Cardiac muscle cell (in vitro differentiated cells and primary cell): Measurements from ENCODE around the gene VANGL1. TPM values are rescaled to one million over a fixed set of nuclear protein-coding genes. Genes with fewer than 3 reads are reported as not detected.

Experiments used
- DNase-seq, 2 donors: peaks; one replicate each; pipeline versions ENCODE4 v3.0.0 to v3.0.0-alpha.2; 2010 to 2017; ENCODE audit warnings: low read depth in 1 of 2, low spot score in 1 of 2
- H3K27ac ChIP-seq: fragments of 200-600 bp; sonication (generic); 2 replicates; pipeline ENCODE4 v1.5.1; 2016
- H3K27me3 ChIP-seq: fragments of 200-600 bp; sonication (generic); 2 replicates; pipeline ENCODE4 v1.6.0; 2016; ENCODE audit warnings: control low read depth
- H3K36me3 ChIP-seq: fragments of 200-600 bp; sonication (generic); 2 replicates; pipeline ENCODE4 v1.5.1; 2016; ENCODE audit warnings: control low read depth
- H3K4me1 ChIP-seq: fragments of 200-600 bp; sonication (generic); 2 replicates; pipeline ENCODE4 v1.8.1; 2017; ENCODE audit warnings: low read depth, mild to moderate bottlenecking, mixed run types
- H3K4me3 ChIP-seq: fragments of 200-600 bp; sonication (generic); 2 replicates; pipeline ENCODE4 v1.5.1; 2016; ENCODE audit warnings: mild to moderate bottlenecking
- H3K9me3 ChIP-seq: fragments of 200-600 bp; sonication (generic); 2 replicates; pipeline ENCODE4 v1.5.1; 2017; ENCODE audit warnings: low read depth, mild to moderate bottlenecking, control low read depth
- polyA plus RNA-seq: library from polyadenylated mRNA; unstranded; fragments of >200 nt; fragmentation: Nextera tagmentation; extraction: Ambion mirVana; gene quantifications from 2 replicates; pipeline ENCODE4 v1.2.1, GENCODE V29; 2016
- total RNA-seq: library from RNA; depleted of rRNA; stranded (reverse); fragments of >200 nt; gene quantifications from 2 replicates; pipeline ENCODE4 v1.2.3, GENCODE V29; 2016
- TF ChIP-seq, protein P1 (sequence below): IDR thresholded peaks from 2 replicates; pipeline ENCODE4 v1.5.1; 2012; ENCODE audit warnings: low read depth, mild to moderate bottlenecking, low read length

VANGL1 gene
- total and polyA plus RNA-seq, 2 experiments from 2014 or later = 10.5 to 10.9 TPM

DNA sequence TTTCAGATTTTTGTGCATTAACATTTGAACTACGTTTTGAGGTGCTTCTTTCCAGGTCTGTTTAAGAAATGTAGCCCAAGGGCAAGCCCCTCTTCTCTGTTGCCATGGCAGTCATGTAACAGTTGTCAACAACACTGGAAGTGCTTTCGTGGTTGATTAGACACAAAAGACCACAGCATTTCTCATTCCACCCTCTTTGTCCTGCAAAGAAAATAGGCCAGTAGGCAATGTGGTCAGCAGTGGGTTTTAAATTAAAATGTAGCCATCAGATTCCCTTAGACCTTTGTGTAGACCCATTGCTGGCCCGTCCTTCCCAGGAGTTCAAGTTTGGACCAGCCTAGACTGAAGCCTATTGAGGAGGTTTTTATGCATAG is 35.4 kb downstream of the VANGL1 start:
- Histone ChIP-seq H3K36me3 (no peaks in the 10 kb centered on the region), H3K4me3 (no peak overlapping the region), H3K9me3 (no peaks in the 10 kb centered on the region), H3K4me1 (peaks cover 18% of the 10 kb centered on the region), H3K27ac (no peak overlapping the region), H3K27me3 (no peaks in the 10 kb centered on the region)
- DNase-seq = peak; percentile 22 to 30
- TF ChIP-seq, protein P1, sequence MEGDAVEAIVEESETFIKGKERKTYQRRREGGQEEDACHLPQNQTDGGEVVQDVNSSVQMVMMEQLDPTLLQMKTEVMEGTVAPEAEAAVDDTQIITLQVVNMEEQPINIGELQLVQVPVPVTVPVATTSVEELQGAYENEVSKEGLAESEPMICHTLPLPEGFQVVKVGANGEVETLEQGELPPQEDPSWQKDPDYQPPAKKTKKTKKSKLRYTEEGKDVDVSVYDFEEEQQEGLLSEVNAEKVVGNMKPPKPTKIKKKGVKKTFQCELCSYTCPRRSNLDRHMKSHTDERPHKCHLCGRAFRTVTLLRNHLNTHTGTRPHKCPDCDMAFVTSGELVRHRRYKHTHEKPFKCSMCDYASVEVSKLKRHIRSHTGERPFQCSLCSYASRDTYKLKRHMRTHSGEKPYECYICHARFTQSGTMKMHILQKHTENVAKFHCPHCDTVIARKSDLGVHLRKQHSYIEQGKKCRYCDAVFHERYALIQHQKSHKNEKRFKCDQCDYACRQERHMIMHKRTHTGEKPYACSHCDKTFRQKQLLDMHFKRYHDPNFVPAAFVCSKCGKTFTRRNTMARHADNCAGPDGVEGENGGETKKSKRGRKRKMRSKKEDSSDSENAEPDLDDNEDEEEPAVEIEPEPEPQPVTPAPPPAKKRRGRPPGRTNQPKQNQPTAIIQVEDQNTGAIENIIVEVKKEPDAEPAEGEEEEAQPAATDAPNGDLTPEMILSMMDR = no peak

DNA sequence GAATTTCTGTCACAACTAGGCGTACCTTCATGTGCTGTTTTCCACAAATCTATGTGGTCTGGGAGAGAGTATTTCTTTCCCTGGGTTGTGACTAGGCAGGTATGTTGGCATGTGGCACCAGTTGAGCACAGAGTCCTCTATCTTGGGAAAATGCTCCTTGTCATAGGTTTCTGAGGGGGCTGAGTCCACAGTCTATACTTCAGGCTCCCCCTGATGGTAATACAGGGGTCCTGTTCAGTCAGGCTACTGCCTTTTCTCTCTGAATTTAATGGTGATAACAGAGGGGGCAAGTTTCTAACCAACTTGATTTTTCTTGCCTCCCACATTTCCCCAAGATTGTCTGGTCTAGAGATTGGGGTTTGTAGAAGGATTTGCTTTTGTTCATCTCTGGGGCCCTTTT is 35.8 kb downstream of the VANGL1 start:
- DNase-seq = no peak
- Histone ChIP-seq H3K27me3 (no peaks in the 10 kb centered on the region), H3K4me1 (peaks cover 18% of the 10 kb centered on the region), H3K27ac (no peak overlapping the region), H3K9me3 (no peaks in the 10 kb centered on the region), H3K36me3 (no peaks in the 10 kb centered on the region), H3K4me3 (no peak overlapping the region)
- TF ChIP-seq, protein P1 = no peak

DNA sequence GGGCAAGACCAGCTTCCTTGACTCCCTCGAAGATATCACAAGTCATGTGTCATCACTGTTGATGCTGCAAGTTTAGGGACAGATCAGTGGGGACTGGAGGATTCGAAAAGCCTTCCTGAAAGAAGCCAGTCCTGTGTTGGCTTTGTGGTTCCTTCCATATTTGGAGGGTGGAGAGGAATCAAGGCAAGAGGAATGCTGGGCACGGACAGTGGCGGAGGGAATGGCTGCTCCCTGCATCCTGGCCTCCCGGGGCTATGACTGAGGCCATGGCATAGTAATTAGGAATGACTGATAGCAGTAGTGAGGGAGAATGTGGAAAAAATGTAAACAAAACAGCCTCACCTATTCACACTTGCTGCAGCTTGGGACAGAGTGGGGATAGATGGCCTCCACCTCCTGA is 36.4 kb downstream of the VANGL1 start:
- Histone ChIP-seq H3K9me3 (no peaks in the 10 kb centered on the region), H3K27ac (no peak overlapping the region), H3K4me1 (peaks cover 18% of the 10 kb centered on the region), H3K27me3 (no peaks in the 10 kb centered on the region), H3K4me3 (no peak overlapping the region), H3K36me3 (no peaks in the 10 kb centered on the region)
- no peak for DNase-seq
- TF ChIP-seq, protein P1 = no peak

DNA sequence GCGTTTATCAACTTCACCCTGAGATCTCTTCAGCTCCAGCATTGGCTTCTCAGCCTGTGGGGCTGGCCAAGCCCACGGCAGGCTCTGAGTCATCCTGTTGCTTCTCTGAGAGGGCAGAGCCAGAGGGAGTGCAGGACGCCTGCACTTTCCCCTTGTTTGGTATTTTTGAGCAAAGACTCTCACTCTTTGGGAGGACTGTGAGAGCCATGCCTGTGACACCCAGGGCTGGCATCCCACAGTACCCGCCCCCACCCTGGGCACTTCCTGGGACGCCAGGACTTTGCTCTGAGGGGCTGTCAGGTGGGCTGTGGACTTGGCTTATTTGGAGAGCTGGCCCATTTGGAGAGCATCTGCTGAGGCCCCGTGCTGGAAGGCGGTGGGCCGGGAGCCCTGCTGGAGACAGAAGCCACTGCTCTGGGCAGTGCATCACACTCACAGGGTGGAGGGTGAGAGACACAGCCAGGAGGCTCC is 37.4 kb downstream of the VANGL1 start:
- no peaks in the 10 kb centered on the region for H3K36me3 ChIP-seq
- DNase-seq = peak in 1 of 2 donors; percentile 73
- no peaks in the 10 kb centered on the region for H3K27me3 ChIP-seq
- H3K27ac ChIP-seq = no peak overlapping the region
- H3K9me3 ChIP-seq = no peaks in the 10 kb centered on the region
- H3K4me1 ChIP-seq = peaks cover 18% of the 10 kb centered on the region
- TF ChIP-seq, protein P1 = no peak
- H3K4me3 ChIP-seq = no peak overlapping the region

DNA sequence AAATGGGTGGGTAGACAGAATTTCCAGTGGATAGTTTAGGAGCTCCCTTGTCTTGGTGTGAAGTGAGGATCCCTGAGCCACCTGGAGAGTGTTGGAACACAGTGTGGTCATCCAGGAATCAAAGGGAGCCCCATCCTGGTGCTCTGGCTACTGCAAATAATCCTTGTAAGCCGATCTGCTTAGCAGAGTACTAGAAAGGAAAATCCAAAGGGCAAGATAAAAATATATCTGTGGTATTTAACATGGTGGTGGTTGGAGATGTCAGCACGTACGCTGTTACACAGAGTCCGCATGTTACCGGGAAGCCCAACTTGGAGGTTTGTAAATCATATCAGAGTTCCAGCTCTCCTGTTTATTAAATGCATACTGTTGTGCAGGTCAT is 39.0 kb downstream of the VANGL1 start:
- no peak for DNase-seq
- TF ChIP-seq, protein P1 = no peak

DNA sequence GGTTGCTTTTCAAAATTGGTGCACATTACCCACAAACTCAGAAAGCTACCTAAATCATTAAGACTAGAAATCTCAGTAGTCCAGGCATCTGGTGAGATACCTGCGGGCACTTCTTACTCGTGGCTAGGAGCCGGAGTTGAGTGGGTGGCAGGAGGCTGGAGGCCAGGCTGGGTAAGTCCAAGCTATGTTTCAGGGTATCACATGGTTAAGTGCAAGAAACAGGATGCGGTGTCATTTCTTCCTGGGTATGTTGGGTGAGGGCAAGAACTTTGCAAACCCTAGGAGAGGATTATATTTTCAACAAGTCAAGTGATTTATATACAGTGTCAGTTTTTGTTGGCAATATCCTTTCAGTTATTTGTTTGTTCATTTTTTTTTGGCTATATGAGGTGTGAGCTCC is 41.0 kb downstream of the VANGL1 start:
- TF ChIP-seq, protein P1 = no peak
- Histone ChIP-seq H3K27ac (no peak overlapping the region), H3K4me3 (no peak overlapping the region), H3K27me3 (no peaks in the 10 kb centered on the region), H3K36me3 (peaks cover 12% of the 10 kb centered on the region), H3K4me1 (peaks cover 7% of the 10 kb centered on the region), H3K9me3 (no peaks in the 10 kb centered on the region)
- no peak for DNase-seq

More for the DNA sequence above, 39.0 kb downstream of the VANGL1 start:
- Histone ChIP-seq H3K4me1 (peaks cover 18% of the 10 kb centered on the region), H3K27me3 (no peaks in the 10 kb centered on the region), H3K36me3 (peaks cover 10% of the 10 kb centered on the region), H3K27ac (no peak overlapping the region), H3K4me3 (no peak overlapping the region), H3K9me3 (no peaks in the 10 kb centered on the region)
